LNCAP (cell line): ENCODE measurements around the gene YIPF1.

ENCODE experiments used
- CTCF ChIP-seq: fragments of 450-650 bp; IDR thresholded peaks from 2 replicates; pipeline ENCODE4 v1.5.1; 2017; ENCODE audit warnings: mild to moderate bottlenecking

YIPF1 gene

DNA sequence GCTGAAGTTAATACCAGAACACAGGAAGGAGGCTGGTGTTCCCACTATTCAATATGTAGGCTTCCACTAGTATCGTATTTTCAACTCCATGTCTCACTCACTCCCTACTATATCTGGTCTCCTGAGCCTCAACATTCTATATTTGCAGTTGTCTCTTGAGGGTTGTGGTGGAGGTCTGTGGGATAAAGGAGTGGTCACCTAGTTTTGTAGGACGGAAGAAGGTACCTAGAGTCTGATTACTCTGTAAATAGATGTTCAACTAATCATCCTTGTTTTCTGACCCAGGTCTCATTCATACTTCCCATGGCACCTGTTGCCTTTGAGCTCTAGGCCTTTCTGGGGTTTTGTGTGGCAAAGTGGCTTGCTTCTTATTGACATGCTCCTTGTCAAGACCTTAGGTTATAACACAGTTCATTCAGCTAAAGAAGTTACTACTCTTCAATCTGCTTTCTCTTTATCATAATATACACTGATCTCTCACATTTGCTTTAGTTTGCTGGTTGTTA, 37.8 kb upstream of the YIPF1 start:
- no peak for TF ChIP-seq CTCF

DNA sequence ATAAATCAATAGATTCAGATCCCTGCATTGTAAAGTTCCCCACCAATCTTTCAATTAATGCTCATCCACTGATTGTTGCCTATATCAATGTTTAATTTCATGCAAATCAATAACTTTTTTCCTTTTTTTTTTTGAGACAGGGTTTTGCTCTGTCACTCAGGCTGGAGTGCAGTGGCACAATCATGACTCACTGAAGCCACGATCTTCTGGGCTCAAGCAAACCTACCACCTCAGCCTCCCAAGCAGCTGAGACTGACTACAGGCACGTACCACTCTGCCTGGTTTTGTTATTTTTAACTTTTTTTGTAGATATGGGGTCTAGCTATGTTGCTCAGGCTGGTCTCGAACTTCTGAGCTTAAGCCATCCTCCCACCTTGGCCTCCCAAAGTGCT, 30.1 kb upstream of the YIPF1 start:
- no peak for TF ChIP-seq CTCF

DNA sequence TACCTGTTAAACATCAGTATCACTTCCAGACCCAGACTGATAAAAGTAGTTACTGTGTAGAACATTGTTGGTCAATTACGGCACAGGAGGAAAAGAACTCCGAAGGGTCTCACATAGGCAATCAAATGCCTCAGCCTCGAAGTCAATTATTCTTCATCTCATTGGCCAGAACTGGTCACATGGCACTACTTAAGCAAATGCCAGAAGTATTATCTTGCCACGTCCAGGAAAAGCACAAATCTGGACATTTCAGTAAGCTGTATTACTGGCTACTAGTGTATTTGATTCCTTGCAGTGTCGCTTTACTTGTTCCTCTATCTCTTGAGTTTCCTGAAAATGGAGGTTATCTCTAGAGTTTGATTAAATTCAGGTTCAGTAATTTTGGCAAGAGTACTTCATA, 28.7 kb upstream of the YIPF1 start:
- TF ChIP-seq CTCF = no peak

- no peak for TF ChIP-seq CTCF
These were observed 23.9 kb upstream of the YIPF1 start for GRCh38 chr1:53913352-53914033.

DNA sequence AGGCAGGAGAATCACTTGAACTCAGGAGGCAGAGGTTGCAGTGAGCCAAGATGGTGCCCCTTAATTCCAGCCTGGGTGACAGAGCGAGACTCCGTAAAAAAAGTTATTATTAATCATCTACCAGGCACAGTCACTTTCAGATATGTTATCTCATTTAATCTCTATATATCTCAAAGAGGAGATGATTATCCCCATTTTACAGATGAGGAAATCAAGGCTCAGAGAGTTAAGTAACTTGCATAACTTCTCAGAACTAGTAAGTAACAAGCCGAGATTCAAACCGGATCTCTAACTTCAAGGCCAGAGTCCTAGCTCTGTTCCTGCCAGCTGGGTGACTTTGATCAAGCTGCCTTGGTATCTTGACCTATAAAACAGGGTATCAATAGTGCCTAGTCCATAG, 21.8 kb upstream of the YIPF1 start:
- TF ChIP-seq CTCF = no peak

GRCh38 chr1:53909946-53910345, 20.3 kb upstream of the YIPF1 start:
- TF ChIP-seq CTCF = no peak

GRCh38 chr1:53906121-53906520, 16.5 kb upstream of the YIPF1 start:
- TF ChIP-seq CTCF = no peak

- TF ChIP-seq CTCF = no peak
These were observed 15.9 kb upstream of the YIPF1 start for GRCh38 chr1:53905509-53905908.
